T-helper 17 cell (primary cell): ENCODE results near the gene ANKMY2. TPM values are rescaled to one million over a fixed set of nuclear protein-coding genes. Genes with fewer than 3 reads are reported as not detected.
"Not testable (repeated sequence)": the region's sequence is repeated elsewhere in the genome, so short reads cannot be mapped to it uniquely, and the experiment has no call there.

ENCODE experiments used
- ATAC-seq: fragments of 150-1000 bp; cut with Tn5 transposase; 2 replicates; pipeline ENCODE4 v1.10.0; 2021; ENCODE audit warnings: mild to moderate bottlenecking, moderate library complexity
- DNase-seq, 3 donors: peaks; one replicate each; pipeline versions ENCODE4 v3.0.0 to v3.0.0-alpha.2; 2020 to 2021
- H3K9me3 ChIP-seq: one replicate; pipeline ENCODE4 v1.7.0; 2013; ENCODE audit warnings: low read length, mild to moderate bottlenecking; ENCODE audit not compliant: control insufficient read depth, poor library complexity, severe bottlenecking
- H3K27ac Mint-ChIP-seq: one replicate; pipeline ENCODE4 v1.8.0; 2022; ENCODE audit warnings: mild to moderate bottlenecking, moderate library complexity, mixed read lengths
- H3K27me3 Mint-ChIP-seq: one replicate; pipeline ENCODE4 v1.8.0; 2022; ENCODE audit warnings: mixed read lengths
- H3K36me3 Mint-ChIP-seq: one replicate; pipeline ENCODE4 v1.8.0; 2022; ENCODE audit warnings: low read depth, mixed read lengths
- H3K4me1 Mint-ChIP-seq: one replicate; pipeline ENCODE4 v1.8.0; 2022; ENCODE audit warnings: mild to moderate bottlenecking, mixed read lengths
- H3K4me3 Mint-ChIP-seq: one replicate; pipeline ENCODE4 v1.8.0; 2022; ENCODE audit warnings: mild to moderate bottlenecking, moderate library complexity, mixed read lengths
- total RNA-seq, 4 donors: library from RNA in 2 of 4; stranded (reverse) in 2 of 4; gene quantifications; one replicate each; pipeline ENCODE4 v1.2.3 and lab custom pipeline; 2022 to 2026

The ANKMY2 gene
- total RNA-seq, 2 donors from 2014 or later = 6.8 to 6.9 TPM

DNA sequence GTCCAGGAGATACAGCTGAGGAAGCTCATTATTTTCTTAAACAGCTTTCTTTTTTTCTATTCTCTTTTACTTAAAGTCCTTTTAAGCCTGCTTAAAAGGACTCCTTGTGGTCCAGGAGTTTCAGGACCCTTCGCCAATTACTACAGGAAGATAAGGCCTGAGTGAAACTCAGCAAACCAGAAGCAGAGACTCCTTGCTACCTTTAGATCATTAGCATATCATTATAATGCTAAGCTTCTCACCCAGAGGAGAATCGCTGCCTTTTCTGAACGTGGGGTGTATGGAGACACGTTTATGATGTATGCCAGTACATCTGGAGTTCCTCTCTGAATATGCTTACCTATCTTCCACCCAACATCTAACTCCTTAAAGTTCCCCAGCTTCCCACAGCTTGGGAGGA lies 47.5 kb downstream of the ANKMY2 start:
- Mint-ChIP-seq H3K4me3 (no peak overlapping the region), H3K4me1 (peaks cover 3% of the 10 kb centered on the region), H3K27ac (no peak overlapping the region), H3K36me3 (peaks cover 6% of the 10 kb centered on the region), H3K27me3 (no peaks in the 10 kb centered on the region)
- H3K9me3 ChIP-seq = no peaks in the 10 kb centered on the region
- DNase-seq = no peak
- ATAC-seq = no peak

DNA sequence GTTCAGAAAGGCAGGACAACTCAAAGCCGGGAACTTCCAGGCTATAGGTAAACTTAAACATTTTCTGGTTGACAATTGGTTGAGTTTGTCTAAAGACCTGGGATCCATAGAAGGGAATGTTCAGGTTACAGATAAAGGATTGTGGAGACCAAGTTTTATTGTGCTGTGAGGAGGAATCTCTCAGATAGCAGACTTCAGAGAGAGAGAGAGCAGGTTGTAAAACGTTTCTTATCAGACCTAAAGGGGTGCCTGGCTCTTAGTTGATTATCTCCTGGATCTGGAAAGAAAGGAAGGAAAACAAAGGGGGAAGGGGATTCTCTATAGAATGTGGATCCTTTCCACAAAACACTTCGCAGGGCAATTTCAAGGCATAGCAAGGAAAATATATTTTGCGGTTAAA lies 50.0 kb downstream of the ANKMY2 start:
- not testable (repeated sequence) for H3K27ac Mint-ChIP-seq, H3K4me1 Mint-ChIP-seq, ATAC-seq, DNase-seq, H3K36me3 Mint-ChIP-seq, H3K4me3 Mint-ChIP-seq, H3K9me3 ChIP-seq, H3K27me3 Mint-ChIP-seq

DNA sequence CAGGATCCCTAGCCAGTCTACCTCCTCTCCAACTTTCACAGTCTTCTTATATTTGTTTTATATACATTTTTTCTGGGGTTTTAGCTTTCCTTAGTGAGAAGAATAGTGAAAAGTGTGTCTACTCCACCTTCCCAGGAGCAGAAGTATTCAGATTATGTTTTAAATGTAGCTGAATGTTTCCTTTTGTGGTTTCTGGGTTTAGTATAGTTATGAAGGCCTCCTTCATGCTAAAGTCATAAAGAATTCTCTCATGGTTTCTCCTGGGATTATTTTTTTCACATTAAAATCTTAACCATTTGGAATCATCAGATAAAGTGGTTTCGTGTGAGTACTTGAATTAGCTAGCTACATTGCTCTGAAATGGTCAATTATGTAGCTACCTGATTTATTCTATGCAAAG lies 50.9 kb downstream of the ANKMY2 start:
- H3K27ac Mint-ChIP-seq = no peak overlapping the region
- DNase-seq = no peak

DNA sequence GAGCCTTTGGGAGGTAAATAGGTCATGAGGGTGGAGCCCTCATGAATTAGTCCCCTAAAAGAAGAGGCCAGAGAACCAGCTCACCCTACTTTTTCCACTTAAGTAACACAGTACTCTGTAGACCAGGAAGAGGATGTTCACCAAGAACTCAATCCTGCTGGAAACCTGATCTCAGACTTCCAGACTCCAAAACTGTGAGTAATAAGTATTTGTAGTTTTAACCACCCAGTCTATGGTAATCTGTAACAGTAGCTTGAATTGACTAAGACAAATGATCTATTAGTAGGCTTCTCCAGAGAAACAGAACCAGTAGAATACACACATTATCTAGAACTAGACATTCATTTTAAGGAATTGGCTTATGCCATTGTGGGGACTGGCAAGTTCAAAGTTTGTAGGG lies 51.5 kb downstream of the ANKMY2 start:
- no peaks in the 10 kb centered on the region for H3K4me1 Mint-ChIP-seq
- H3K27me3 Mint-ChIP-seq = no peaks in the 10 kb centered on the region
- no peak overlapping the region for H3K4me3 Mint-ChIP-seq
- no peaks in the 10 kb centered on the region for H3K36me3 Mint-ChIP-seq
- DNase-seq (no peak), ATAC-seq (no peak)
- H3K27ac Mint-ChIP-seq = no peak overlapping the region
- no peaks in the 10 kb centered on the region for H3K9me3 ChIP-seq

More for the DNA sequence above, 50.9 kb downstream of the ANKMY2 start:
- Mint-ChIP-seq H3K4me1 (no peaks in the 10 kb centered on the region), H3K36me3 (no peaks in the 10 kb centered on the region), H3K4me3 (no peak overlapping the region), H3K27me3 (no peaks in the 10 kb centered on the region)
- ATAC-seq = no peak
- H3K9me3 ChIP-seq = no peaks in the 10 kb centered on the region

DNA sequence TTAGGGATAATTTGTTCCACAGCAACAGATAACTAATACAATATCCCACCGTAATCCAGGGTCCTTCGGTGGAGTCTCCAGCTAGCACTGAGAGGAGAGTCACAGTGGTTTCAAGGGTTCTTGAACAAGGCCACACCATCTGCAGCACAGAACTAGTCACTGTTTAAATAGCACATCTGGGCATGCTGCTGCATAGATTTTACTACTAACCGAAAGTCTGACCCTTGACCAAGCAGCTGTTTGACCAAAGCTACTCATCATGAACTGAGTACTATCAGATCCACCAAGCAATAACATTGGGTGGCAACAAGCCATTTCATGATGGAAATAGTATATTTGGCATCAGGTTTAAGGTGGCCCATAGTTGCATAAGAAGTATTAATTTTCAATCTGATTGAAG lies 53.2 kb downstream of the ANKMY2 start:
- Mint-ChIP-seq H3K4me3 (no peak overlapping the region), H3K27ac (no peak overlapping the region), H3K36me3 (no peaks in the 10 kb centered on the region), H3K4me1 (no peaks in the 10 kb centered on the region), H3K27me3 (no peaks in the 10 kb centered on the region)
- no peaks in the 10 kb centered on the region for H3K9me3 ChIP-seq
- ATAC-seq = no peak
- no peak for DNase-seq

DNA sequence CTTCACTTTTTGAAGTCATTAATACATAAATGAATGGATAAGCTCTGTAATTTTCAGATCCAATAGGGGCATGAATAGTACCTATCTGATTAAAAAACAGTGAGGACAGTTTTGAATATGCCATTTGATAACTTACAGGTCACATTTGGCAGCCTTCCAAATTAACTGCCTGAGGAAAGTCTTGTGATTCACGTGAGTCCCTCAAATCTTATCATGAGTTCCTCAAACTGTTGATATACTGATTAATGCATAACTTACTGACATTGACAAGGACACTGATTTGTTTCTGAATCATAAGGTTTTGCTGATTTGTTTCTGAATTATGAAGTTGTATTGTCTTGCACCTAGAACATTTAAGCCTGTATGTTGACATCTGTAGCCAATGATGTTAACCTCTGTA lies 55.1 kb downstream of the ANKMY2 start:
- Mint-ChIP-seq H3K4me3 (no peak overlapping the region), H3K4me1 (no peaks in the 10 kb centered on the region), H3K36me3 (no peaks in the 10 kb centered on the region), H3K27ac (no peak overlapping the region), H3K27me3 (peaks cover 6% of the 10 kb centered on the region)
- no peaks in the 10 kb centered on the region for H3K9me3 ChIP-seq
- DNase-seq (no peak), ATAC-seq (no peak)

DNA sequence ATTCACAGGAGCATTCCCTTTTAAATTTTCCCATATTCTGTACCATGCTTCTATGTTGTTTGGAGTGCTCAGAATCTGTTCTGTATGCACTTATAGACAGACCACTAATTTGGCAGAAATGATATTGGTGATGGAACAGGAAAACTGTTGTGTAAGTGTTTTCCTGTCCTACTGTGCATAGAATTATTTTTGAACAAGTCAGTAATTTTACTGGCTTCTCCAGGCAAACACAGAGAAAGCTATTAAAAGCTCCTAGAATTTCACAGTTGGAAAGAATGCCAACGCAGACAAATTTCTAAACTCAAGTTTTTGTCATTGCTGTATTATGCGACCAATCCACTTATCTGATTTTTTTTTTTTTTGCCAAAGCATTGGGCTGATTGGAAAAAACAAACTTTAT lies 55.7 kb downstream of the ANKMY2 start:
- H3K4me3 Mint-ChIP-seq = no peak overlapping the region
- H3K27ac Mint-ChIP-seq = no peak overlapping the region
- H3K4me1 Mint-ChIP-seq = no peaks in the 10 kb centered on the region
- DNase-seq (no peak), ATAC-seq (no peak)
- peaks cover 7% of the 10 kb centered on the region for H3K27me3 Mint-ChIP-seq
- no peaks in the 10 kb centered on the region for H3K9me3 ChIP-seq
- H3K36me3 Mint-ChIP-seq = no peaks in the 10 kb centered on the region

DNA sequence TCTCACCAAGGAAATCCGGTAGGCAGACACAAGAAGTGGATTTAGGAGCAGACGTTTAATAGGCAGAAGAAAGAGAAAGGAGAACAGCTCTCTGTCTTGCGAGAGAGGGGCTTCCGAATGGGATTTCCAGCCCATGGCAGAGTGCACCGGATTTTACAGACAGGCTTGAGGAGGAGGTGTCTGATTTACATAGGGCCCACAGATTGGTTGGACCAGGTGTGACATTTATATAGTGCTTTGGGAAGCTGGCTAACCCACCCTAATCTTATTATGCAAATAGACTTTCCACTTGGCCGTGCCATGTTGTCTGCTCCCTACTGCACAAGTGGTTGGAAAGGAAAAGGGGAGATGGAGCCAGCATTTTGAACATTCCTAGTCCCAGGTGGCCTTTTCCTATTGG lies 57.8 kb downstream of the ANKMY2 start:
- H3K4me1 Mint-ChIP-seq = no peaks in the 10 kb centered on the region
- no peak for DNase-seq

DNA sequence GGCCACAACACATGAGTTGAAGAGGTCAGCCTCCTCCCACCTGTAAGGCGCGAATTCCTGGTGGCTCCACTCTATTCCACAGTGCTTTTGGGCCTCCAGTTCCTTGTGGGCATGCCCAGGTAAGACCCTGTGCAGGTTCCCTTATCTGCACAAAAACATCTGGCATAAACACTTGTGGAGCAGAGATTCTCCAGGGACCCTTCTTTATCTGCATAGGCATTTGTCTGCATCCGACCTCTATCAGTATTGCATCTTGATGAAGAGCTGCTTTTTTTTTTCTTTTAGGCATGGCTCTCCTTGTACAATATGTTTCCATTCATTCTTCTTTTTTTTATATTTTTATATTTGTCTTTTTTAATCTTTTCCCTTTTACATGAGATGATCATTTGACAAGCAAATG lies 58.4 kb downstream of the ANKMY2 start:
- no peak for DNase-seq
- no peak overlapping the region for H3K4me3 Mint-ChIP-seq

More for the DNA sequence above, 57.8 kb downstream of the ANKMY2 start:
- Mint-ChIP-seq H3K36me3 (peaks cover 5% of the 10 kb centered on the region), H3K27ac (no peak overlapping the region), H3K27me3 (peaks cover 23% of the 10 kb centered on the region), H3K4me3 (no peak overlapping the region)
- no peak for ATAC-seq
- no peaks in the 10 kb centered on the region for H3K9me3 ChIP-seq

DNA sequence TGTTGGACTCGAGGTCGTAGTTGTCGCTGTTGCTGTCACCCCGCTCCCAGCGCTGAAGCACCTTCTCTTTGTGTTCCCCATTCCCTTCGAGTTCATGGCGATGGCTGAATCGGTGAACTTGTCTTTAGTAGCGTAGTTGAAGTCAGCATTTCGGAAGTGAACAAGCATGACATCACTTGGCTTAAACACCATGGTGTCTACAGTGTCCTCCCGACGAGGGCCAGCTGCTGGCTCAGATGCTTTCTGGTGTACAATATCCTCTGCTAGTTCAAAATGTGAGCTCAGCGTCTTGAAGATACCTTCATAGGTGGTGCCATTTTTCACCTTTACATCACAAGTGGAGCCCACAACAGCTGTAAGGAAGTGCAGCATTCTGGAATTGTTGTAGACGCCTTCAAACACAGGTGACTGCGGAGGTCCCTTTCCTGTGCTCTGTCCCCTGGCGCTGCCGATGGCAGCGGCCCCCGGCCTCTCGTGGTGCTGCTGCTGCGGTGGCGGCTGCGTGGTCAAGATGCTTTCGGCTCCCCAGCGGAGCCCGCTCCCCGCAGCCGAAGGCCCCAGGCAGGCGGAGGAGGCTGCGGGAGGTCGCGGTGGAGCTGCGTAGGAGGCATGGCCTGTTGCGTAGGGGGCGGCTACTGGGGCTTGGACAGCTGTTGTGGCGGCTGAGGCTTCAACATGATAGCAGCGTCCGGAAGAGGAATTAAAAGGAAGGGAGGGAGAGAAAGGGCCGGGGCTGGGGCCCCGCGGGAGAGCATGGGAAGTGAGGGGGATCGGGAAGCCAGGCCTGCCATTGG lies 59.3 kb downstream of the ANKMY2 start:
- no peaks in the 10 kb centered on the region for H3K9me3 ChIP-seq
- Mint-ChIP-seq H3K27me3 (peaks cover 23% of the 10 kb centered on the region), H3K36me3 (peaks cover 5% of the 10 kb centered on the region), H3K4me3 (no peak overlapping the region), H3K27ac (no peak overlapping the region), H3K4me1 (no peaks in the 10 kb centered on the region)
- no peak for ATAC-seq
- no peak for DNase-seq

More for the DNA sequence above, 58.4 kb downstream of the ANKMY2 start:
- H3K4me1 Mint-ChIP-seq = no peaks in the 10 kb centered on the region
- H3K27me3 Mint-ChIP-seq = peaks cover 23% of the 10 kb centered on the region
- H3K27ac Mint-ChIP-seq = no peak overlapping the region
- peaks cover 5% of the 10 kb centered on the region for H3K36me3 Mint-ChIP-seq
- no peak for ATAC-seq
- no peaks in the 10 kb centered on the region for H3K9me3 ChIP-seq

DNA sequence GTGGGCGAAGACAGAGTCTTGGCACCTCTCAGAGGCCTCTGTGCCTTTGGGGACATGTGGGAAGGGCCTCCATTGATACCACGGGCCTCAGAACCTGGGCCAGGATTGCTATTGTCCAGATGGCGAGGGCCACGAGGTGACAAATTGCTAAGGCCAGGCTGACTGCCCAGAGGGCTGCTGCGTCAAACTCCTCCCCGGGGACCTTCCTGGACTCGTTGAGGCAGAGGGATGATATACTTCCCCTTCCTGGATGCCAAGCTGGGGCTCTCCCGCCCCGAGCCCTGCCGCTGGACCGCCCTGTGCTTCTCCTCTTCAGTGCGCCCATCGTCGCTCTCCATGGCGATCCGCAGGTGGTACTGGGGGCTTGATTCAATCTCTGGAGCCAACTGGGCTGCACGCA lies 60.0 kb downstream of the ANKMY2 start:
- no peak for DNase-seq
- no peaks in the 10 kb centered on the region for H3K4me1 Mint-ChIP-seq
- peaks cover 23% of the 10 kb centered on the region for H3K27me3 Mint-ChIP-seq
- H3K4me3 Mint-ChIP-seq = no peak overlapping the region
- H3K36me3 Mint-ChIP-seq = peaks cover 5% of the 10 kb centered on the region
- no peak overlapping the region for H3K27ac Mint-ChIP-seq
- ATAC-seq = no peak
- H3K9me3 ChIP-seq = no peaks in the 10 kb centered on the region

DNA sequence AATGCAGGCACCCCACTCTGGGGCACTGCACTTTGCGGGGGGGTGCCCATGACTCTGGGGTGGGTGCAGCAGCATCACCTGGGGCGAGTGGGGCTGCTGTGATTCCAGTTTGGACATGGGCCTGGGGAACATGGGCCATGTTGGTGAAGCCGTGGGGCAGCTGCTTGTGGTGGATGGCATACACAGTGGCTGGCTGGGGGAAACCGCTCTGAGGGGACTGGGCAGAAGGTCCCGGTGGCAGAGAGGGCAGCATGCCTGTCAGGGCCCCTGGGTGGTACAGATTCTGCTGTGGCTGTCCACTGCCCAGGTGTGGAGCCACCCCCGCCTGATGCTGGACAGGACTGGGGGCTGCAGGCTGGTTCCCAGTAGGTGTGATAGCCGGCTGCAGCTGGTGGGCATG lies 61.7 kb downstream of the ANKMY2 start:
- H3K4me3 Mint-ChIP-seq = no peak overlapping the region
- H3K9me3 ChIP-seq = no peaks in the 10 kb centered on the region
- ATAC-seq = no peak
- peaks cover 26% of the 10 kb centered on the region for H3K27me3 Mint-ChIP-seq
- H3K27ac Mint-ChIP-seq = no peak overlapping the region
- H3K4me1 Mint-ChIP-seq = no peaks in the 10 kb centered on the region
- peaks cover 5% of the 10 kb centered on the region for H3K36me3 Mint-ChIP-seq
- no peak for DNase-seq

DNA sequence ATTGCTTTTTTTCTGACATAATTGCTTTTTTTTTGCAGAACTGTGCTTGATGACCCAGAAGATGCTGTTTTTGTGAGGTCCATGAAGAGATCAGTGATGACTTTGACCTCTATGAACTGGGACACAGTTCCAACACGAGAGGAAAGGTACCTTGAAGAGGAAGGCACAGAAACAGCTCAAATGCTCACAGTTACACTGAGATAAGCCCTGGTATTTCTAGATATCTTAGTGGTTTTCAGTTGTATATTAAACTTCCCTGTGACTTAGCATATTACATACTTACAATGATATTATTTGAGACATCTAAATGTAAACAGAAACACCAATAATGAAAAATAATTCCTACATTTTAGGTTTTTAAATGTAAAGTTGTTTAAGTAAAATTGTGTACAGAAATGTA lies 64.3 kb downstream of the ANKMY2 start:
- no peak for DNase-seq
- Mint-ChIP-seq H3K36me3 (peaks cover 5% of the 10 kb centered on the region), H3K27me3 (peaks cover 27% of the 10 kb centered on the region), H3K4me1 (no peaks in the 10 kb centered on the region), H3K4me3 (no peak overlapping the region), H3K27ac (no peak overlapping the region)
- ATAC-seq = no peak
- H3K9me3 ChIP-seq = no peaks in the 10 kb centered on the region

DNA sequence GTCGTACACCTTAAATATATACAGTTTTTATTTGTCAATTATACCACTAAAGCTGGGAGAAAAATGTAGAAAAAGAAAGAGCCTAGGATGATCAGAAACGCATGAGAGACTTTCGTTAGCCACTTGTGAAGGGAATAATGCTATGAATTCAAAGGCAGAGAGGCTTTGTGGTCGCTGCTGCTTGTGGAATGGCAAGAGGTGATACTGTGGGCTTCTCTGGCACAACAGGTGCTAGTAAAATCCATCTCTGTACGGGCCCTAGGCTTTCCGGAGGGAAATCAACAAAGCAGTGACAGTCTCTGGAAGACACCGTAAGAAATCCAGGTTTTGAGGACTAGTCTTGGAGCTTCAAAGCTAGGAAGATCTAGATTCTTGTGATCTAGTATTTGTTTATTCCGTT lies 66.3 kb downstream of the ANKMY2 start:
- no peak overlapping the region for H3K27ac Mint-ChIP-seq
- H3K27me3 Mint-ChIP-seq = peaks cover 14% of the 10 kb centered on the region
- no peak for DNase-seq
- no peak for ATAC-seq
- no peaks in the 10 kb centered on the region for H3K9me3 ChIP-seq
- H3K4me3 Mint-ChIP-seq = no peak overlapping the region
- H3K36me3 Mint-ChIP-seq = peaks cover 3% of the 10 kb centered on the region
- H3K4me1 Mint-ChIP-seq = no peaks in the 10 kb centered on the region
